ENCODE results near the gene ASB13. TPM values are rescaled to one million over a fixed set of nuclear protein-coding genes. Genes with fewer than 3 reads are reported as not detected.
A peak's percentile ranks its signal among the peaks of the same experiment; 100 is the strongest.

Gene ASB13
- total and polyA plus RNA-seq, 8 donors, result 0.89 to 27.5 (median 15.1) TPM

DNA sequence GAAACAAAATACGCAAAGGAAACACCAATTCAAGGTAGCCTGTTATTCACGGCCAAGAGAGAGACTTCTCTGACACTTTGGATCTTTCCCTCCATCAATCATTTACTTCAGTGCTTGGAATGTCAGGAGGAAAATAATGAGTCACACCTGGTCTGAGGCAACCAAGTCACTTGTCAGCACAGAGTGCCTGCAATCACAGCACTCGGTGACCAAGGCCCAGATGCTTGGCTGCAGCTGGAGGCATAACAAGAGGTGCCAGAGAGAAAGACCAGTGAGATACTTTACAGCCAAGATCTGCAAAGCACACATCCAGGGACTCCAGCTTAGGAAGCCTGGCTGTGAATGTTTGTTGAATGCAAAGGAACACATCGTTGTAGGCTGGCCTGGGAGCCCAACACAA, 33.9 kb downstream of the ASB13 start:
- Histone ChIP-seq H3K4me1 (peaks cover 27 to 64% (median 40%) of the 10 kb centered on the region in 4 donors), H3K27me3 (no peaks in the 10 kb centered on the region), H3K36me3 (no peaks in the 10 kb centered on the region), H3K27ac (peak overlapping the region; percentile 36 to 72 (median 56)), H3K9me3 (no peaks in the 10 kb centered on the region), H3K4me3 (no peak overlapping the region)
- peak; percentile 68 to 81 for DNase-seq
- intact Hi-C loops (cut with DNase I; ENCODE audit: low total_unique reads), result no loop called here
- 34 to 54% (median 38%) methylated on average over 4 of the region's 4 CpGs for WGBS, 5 donors
- TF ChIP-seq POLR2AphosphoS5 (IDR thresholded peaks at IDR 0.05), result peak; percentile 35 to 66 (median 60)
- no peak for TF ChIP-seq POLR2A (IDR thresholded peaks at IDR 0.05)

DNA sequence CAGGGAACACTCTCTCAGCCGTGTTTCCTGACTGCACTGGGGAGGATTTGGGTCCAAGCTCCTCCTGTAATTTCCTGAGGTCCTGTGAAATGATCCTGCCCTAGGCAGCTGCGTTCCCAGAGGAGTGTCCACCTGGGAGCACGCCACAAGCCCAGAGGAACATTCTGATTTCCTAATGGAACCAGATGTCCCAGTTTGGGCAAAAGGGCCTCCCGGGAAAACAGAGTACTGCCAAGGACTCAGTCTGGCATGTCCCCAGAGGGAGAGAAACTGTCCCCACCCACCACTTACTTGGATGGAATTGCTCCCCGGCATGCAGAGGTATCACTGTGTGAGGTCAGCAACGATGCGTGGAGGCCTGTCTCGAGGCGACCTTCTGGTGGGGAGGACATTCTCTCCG, 34.5 kb downstream of the ASB13 start:
- H3K4me1 ChIP-seq, result peaks cover 27 to 68% (median 40%) of the 10 kb centered on the region in 4 donors

GRCh38 chr10:5630112-5630436, 36.3 kb downstream of the ASB13 start:
- 89 to 94% (median 91%) methylated on average over 8 of the region's 8 CpGs for WGBS, 5 donors
- H3K4me3 ChIP-seq, result no peak overlapping the region
- intact Hi-C loops (cut with DNase I; ENCODE audit: low total_unique reads), result no loop called here
- peaks cover 31 to 82% (median 48%) of the 10 kb centered on the region in 4 donors for H3K4me1 ChIP-seq
- no peaks in the 10 kb centered on the region for H3K9me3 ChIP-seq
- no peaks in the 10 kb centered on the region for H3K27me3 ChIP-seq
- no peak for TF ChIP-seq EP300 (IDR thresholded peaks at IDR 0.05)
- no peak for TF ChIP-seq POLR2AphosphoS5 (IDR thresholded peaks at IDR 0.05)
- TF ChIP-seq CTCF (IDR thresholded peaks at IDR 0.05), result no peak
- TF ChIP-seq POLR2A (IDR thresholded peaks at IDR 0.05), result no peak
- DNase-seq, result no peak
- H3K36me3 ChIP-seq, result no peaks in the 10 kb centered on the region
- H3K27ac ChIP-seq, result peak overlapping the region in 3 of 5 donors; percentile 9 to 83 (median 55)

More for the DNA sequence above, 34.5 kb downstream of the ASB13 start:
- TF ChIP-seq EP300 (IDR thresholded peaks at IDR 0.05) (no peak), POLR2AphosphoS5 (IDR thresholded peaks at IDR 0.05) (no peak), POLR2A (IDR thresholded peaks at IDR 0.05) (no peak), CTCF (IDR thresholded peaks at IDR 0.05) (no peak)
- intact Hi-C loops (cut with DNase I; ENCODE audit: low total_unique reads), result no loop called here
- peak in 1 of 2 donors; percentile 42 for DNase-seq
- Histone ChIP-seq H3K27me3 (no peaks in the 10 kb centered on the region), H3K27ac (peak overlapping the region; percentile 36 to 72 (median 56)), H3K9me3 (no peaks in the 10 kb centered on the region), H3K36me3 (no peaks in the 10 kb centered on the region), H3K4me3 (no peak overlapping the region)
- 53 to 65% (median 62%) methylated on average over 10 of the region's 10 CpGs for WGBS, 5 donors

DNA sequence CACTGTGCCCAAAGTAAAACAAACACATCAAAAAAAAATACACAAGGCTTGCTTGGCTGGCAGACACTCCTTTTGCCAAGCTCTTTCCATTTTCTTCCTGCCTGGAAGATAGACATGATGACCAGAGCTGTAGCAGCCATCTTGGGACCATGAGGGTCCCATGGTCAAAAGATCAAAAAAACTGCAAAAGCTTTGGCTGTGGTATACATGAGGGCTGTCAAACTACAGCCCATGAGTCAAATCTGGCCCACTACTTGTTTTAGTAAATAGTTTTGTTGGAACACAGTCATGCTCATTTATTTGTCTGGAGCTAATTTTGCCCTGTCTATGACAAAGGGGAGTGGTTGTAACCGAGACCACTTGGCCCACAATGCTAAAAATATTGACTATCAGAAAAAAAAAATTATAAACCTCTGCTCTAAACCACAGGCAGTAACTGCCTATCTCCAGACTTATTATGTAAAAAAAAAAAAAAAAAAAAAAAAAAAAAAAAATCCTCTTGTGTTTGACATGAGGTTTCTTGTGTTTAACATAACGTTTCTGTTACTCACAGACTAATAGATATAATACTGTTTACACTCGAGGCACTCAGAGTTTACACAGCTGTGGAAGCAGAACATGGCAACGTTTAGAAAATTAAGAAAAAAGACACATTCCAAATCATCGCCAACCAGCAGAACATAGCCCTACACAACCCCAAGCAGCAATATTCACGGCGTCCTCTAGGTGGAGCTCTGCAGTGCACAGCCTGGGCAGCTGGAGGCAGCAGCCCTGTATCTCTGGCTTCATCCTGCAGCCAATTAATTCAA, 36.9 kb downstream of the ASB13 start:
- intact Hi-C loops (cut with DNase I; ENCODE audit: low total_unique reads), result loop anchor here (5.0 kb wide), 1 partner anchor 187 kb away; no protein-coding TSS in a partner anchor

More for the DNA sequence above, 36.9 kb downstream of the ASB13 start:
- peak overlapping the region in 4 of 5 donors; percentile 59 to 83 (median 68) for H3K27ac ChIP-seq
- no peak overlapping the region for H3K4me3 ChIP-seq
- peak; percentile 84 to 93 for DNase-seq
- WGBS, 5 donors, result 3 to 11% (median 7%) methylated on average over 7 of the region's 7 CpGs
- no peaks in the 10 kb centered on the region for H3K27me3 ChIP-seq
- peak; percentile 2 to 62 (median 20) for TF ChIP-seq POLR2AphosphoS5 (IDR thresholded peaks at IDR 0.05)
- TF ChIP-seq EP300 (IDR thresholded peaks at IDR 0.05), result no peak
- peak in 5 of 7 experiments; percentile 62 to 89 (median 82) for TF ChIP-seq CTCF (IDR thresholded peaks at IDR 0.05)
- H3K4me1 ChIP-seq, result peaks cover 31 to 82% (median 48%) of the 10 kb centered on the region in 4 donors
- no peaks in the 10 kb centered on the region for H3K9me3 ChIP-seq
- H3K36me3 ChIP-seq, result no peaks in the 10 kb centered on the region

All from stomach (tissue), 9 donors.